Measurements from ENCODE around the gene FOSL2. TPM values are rescaled to one million over a fixed set of nuclear protein-coding genes. Genes with fewer than 3 reads are reported as not detected.

Gene FOSL2
- total and polyA plus RNA-seq, 8 donors: 10.0 to 39.1 (median 21.1) TPM

DNA sequence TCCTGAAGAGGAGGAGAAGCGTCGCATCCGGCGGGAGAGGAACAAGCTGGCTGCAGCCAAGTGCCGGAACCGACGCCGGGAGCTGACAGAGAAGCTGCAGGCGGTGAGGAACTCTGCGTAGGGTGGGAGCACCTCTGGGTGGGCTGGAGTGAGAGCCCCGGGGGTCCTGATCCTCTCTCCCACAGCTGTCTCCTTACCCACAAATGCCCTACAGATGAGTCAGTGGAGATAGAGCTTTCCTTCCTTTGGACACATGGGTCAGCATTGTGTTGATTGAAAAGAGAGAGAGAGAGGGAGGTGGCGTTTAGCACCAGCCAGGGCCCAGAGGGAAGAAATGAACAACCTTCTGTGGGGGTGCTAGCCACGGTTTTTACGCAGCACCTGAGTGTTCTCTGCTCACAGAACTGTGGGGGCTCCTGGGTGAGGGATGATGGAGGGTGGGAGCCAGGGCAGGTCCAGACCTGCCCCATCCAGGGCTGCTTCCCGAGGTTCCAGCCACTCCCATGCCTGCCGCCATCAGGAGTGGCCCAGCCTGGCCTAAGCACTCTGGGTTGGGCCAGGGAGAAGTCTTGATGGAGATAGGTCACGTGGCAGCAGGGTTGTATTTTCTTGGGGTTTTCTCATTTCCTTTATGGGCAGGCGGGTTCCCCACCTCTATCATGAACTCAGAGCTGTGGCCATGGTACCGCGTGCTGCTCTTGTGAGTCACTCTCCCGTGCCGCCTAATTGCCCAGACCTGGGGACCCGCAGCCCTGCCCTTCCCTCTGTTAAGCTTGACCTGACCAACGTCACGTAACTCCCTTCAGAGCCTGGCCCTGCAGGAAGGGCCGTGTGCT is 16.3 kb downstream of the FOSL2 start:
- no peaks in the 10 kb centered on the region for H3K9me3 ChIP-seq
- TF ChIP-seq, protein P1, sequence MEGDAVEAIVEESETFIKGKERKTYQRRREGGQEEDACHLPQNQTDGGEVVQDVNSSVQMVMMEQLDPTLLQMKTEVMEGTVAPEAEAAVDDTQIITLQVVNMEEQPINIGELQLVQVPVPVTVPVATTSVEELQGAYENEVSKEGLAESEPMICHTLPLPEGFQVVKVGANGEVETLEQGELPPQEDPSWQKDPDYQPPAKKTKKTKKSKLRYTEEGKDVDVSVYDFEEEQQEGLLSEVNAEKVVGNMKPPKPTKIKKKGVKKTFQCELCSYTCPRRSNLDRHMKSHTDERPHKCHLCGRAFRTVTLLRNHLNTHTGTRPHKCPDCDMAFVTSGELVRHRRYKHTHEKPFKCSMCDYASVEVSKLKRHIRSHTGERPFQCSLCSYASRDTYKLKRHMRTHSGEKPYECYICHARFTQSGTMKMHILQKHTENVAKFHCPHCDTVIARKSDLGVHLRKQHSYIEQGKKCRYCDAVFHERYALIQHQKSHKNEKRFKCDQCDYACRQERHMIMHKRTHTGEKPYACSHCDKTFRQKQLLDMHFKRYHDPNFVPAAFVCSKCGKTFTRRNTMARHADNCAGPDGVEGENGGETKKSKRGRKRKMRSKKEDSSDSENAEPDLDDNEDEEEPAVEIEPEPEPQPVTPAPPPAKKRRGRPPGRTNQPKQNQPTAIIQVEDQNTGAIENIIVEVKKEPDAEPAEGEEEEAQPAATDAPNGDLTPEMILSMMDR (IDR thresholded peaks at IDR 0.05): no peak
- no peak for FAIRE-seq
- WGBS, 2 donors: 87% methylated on average over 26 of the region's 26 CpGs
- ATAC-seq: peak in 3 of 4 donors; percentile 19 to 37 (median 20)
- H3K4me1 ChIP-seq: no peaks in the 10 kb centered on the region
- no peaks in the 10 kb centered on the region for H3K27me3 ChIP-seq
- H3K27ac ChIP-seq: no peak overlapping the region
- no peak overlapping the region for H3K4me3 ChIP-seq
- peak in 1 of 6 donors; percentile 54 for DNase-seq
- peaks cover 20 to 98% (median 40%) of the 10 kb centered on the region in 3 donors for H3K36me3 ChIP-seq
- intact Hi-C loops (cut with DNase I): loop anchor here in 1 of 3 donors (10.0 kb wide), 1 partner anchor 694 kb away; no protein-coding TSS in a partner anchor

DNA sequence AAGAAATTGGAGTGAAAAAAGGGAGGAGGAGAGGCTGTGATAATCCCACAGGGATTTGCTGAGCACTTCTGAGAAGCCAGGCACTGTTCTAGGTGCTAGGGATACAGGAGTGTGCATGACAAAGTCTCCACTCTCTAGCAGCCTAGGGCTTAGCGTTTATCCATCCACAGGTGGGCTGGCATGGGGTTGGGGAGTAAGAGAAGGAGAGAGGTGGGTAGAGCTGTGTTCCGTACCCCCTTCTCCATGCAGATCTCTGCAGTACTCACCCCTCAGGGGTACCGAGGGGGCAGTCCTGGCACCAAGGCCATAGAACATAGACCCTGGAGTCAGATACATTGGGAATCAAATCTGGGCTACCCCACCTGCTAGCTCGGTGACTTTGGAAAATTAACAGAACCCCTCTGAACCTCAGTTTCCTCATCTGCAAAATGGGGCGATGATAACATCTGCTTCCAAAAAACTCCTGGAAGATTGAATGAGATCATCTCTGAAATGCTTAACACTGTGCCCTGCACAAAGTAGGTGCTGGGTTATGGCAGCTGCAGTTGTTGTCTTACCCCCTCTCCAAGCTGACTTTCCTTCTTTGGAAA is 18.6 kb downstream of the FOSL2 start:
- no peak for ATAC-seq
- intact Hi-C loops (cut with DNase I): no loop called here
- Histone ChIP-seq H3K27ac (no peak overlapping the region), H3K36me3 (peaks cover 7 to 81% (median 29%) of the 10 kb centered on the region in 3 donors), H3K4me3 (no peak overlapping the region), H3K9me3 (no peaks in the 10 kb centered on the region), H3K4me1 (no peaks in the 10 kb centered on the region), H3K27me3 (no peaks in the 10 kb centered on the region)
- TF ChIP-seq, protein P1 (IDR thresholded peaks at IDR 0.05): no peak
- FAIRE-seq: no peak
- WGBS, 2 donors: 90 to 92% methylated on average over 5 of the region's 5 CpGs
- DNase-seq: peak in 1 of 6 donors; percentile 11

DNA sequence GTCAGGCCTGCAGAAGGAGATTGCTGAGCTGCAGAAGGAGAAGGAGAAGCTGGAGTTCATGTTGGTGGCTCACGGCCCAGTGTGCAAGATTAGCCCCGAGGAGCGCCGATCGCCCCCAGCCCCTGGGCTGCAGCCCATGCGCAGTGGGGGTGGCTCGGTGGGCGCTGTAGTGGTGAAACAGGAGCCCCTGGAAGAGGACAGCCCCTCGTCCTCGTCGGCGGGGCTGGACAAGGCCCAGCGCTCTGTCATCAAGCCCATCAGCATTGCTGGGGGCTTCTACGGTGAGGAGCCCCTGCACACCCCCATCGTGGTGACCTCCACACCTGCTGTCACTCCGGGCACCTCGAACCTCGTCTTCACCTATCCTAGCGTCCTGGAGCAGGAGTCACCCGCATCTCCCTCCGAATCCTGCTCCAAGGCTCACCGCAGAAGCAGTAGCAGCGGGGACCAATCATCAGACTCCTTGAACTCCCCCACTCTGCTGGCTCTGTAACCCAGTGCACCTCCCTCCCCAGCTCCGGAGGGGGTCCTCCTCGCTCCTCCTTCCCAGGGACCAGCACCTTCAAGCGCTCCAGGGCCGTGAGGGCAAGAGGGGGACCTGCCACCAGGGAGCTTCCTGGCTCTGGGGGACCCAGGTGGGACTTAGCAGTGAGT is 19.4 kb downstream of the FOSL2 start:
- no peak for ATAC-seq
- Histone ChIP-seq H3K27me3 (no peaks in the 10 kb centered on the region), H3K9me3 (no peaks in the 10 kb centered on the region), H3K4me1 (no peaks in the 10 kb centered on the region), H3K27ac (no peak overlapping the region), H3K36me3 (peaks cover 7 to 73% (median 29%) of the 10 kb centered on the region in 3 donors), H3K4me3 (no peak overlapping the region)
- TF ChIP-seq, protein P1 (IDR thresholded peaks at IDR 0.05): no peak
- no peak for FAIRE-seq
- WGBS, 2 donors: 92 to 97% methylated on average over 25 to 27 of the region's 27 CpGs
- intact Hi-C loops (cut with DNase I): no loop called here
- peak in 1 of 6 donors; percentile 57 for DNase-seq

DNA sequence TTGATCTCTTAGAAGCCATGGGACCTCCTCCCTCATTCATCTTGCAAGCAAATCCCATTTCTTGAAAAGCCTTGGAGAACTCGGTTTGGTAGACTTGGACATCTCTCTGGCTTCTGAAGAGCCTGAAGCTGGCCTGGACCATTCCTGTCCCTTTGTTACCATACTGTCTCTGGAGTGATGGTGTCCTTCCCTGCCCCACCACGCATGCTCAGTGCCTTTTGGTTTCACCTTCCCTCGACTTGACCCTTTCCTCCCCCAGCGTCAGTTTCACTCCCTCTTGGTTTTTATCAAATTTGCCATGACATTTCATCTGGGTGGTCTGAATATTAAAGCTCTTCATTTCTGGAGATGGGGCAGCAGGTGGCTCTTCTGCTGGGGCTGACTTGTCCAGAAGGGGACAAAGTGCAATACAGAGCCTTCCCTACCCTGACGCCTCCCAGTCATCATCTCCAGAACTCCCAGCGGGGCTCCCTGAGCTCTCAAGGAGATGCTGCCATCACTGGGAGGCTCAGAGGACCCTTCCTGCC is 20.0 kb downstream of the FOSL2 start:
- H3K36me3 ChIP-seq: peaks cover 7 to 67% (median 29%) of the 10 kb centered on the region in 3 donors
- ATAC-seq: no peak
- no peak overlapping the region for H3K27ac ChIP-seq
- H3K4me3 ChIP-seq: no peak overlapping the region
- TF ChIP-seq, protein P1 (IDR thresholded peaks at IDR 0.05): no peak
- no peaks in the 10 kb centered on the region for H3K9me3 ChIP-seq
- no peaks in the 10 kb centered on the region for H3K4me1 ChIP-seq
- no peak for FAIRE-seq
- intact Hi-C loops (cut with DNase I): no loop called here
- no peaks in the 10 kb centered on the region for H3K27me3 ChIP-seq
- peak in 1 of 6 donors; percentile 17 for DNase-seq
- 90 to 92% methylated on average over 6 of the region's 6 CpGs for WGBS, 2 donors

Measured in pancreas (tissue), 10 donors.